ENCODE measurements around the gene QSOX1. TPM values are rescaled to one million over a fixed set of nuclear protein-coding genes. Genes with fewer than 3 reads are reported as not detected.

Gene QSOX1
- total and polyA plus RNA-seq, 9 of the 15 experiments (the other 6 are each of a cell fraction or from before 2014, with no cell fraction given), result 4.0 to 53.1 (median 15.0) TPM

DNA sequence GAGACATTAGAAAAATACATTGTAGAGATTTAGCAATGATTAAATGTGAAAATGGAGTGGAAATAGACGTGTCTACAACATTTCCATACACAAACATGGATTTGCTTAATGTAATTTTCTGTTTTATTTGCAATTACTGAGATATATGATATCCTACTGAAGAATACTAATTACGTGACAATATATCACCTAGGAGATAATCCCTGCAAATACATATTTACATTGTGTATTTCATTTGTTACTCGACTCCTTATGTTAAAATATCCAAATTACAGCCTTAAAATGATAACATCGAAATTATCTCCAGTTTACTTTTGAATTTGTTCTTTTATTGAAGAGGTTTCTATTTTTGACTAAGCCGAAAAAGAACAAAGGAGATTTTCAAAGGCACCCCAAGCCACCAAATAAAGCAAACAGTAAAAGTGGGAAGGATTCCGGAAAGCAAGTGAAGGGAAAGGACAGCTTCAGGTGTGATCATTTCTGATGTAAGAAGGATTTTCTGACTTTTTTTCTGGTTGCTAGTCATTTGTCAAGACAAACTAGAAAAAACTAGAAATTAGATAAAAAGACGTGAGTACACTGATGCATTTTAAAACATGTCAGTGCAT, 83.3 kb downstream of the QSOX1 start:
- ATAC-seq (no peak), FAIRE-seq (no peak), DNase-seq (ENCODE audit: extremely low read depth in 1 of 4, low spot score in 3 of 4) (no peak)
- Histone ChIP-seq H3K9ac (ENCODE audit: insufficient read depth in 1 of 2, low read depth in 2 of 2, low read length in 2 of 2) (no peak overlapping the region), H3K4me1 (replicated peaks in 1 of 2; ENCODE audit: control insufficient read depth in 2 of 2, insufficient read depth in 2 of 2, low read length in 2 of 2) (peaks cover 0 to 23% of the 10 kb centered on the region in 2 experiments; a peak in 1 of 5 replicates), H3K9me3 (replicated peaks; ENCODE audit: control insufficient read depth, insufficient read depth, low read depth, low read length) (no peaks in the 10 kb centered on the region), H3K27ac (ENCODE audit: extremely low read depth, low read depth, low read length) (no peak overlapping the region), H2AFZ (ENCODE audit: low read depth, low read length) (no peak overlapping the region), H3K9me1 (ENCODE audit: control insufficient read depth, insufficient read depth, low read length) (no peaks in the 10 kb centered on the region), H3K4me2 (ENCODE audit: insufficient read depth, low read length) (no peak overlapping the region), H3K27me3 (ENCODE audit: control insufficient read depth in 2 of 2, insufficient read depth in 2 of 2, low read length in 2 of 2) (peaks cover 63 to 68% of the 10 kb centered on the region in 2 experiments), H3K79me2 (ENCODE audit: control insufficient read depth, insufficient read depth, low read length) (no peaks in the 10 kb centered on the region), H3K4me3 (no peak overlapping the region), H3K36me3 (ENCODE audit: control insufficient read depth, insufficient read depth, low read length) (no peaks in the 10 kb centered on the region), H4K20me1 (replicated peaks; ENCODE audit: control insufficient read depth, insufficient read depth, low read length) (no peaks in the 10 kb centered on the region)
- 2% methylated on average over 7 of the region's 7 CpGs for WGBS (ENCODE audit: insufficient coverage, low coverage, missing lambda C conversion rate)
- intact Hi-C loops (cut with micrococcal nuclease) (no loop called here), in situ Hi-C loops (cut with MboI) (no loop called here)
- BruUV-seq (replicated peaks), result no TSS peak
- ChIA-PET CTCF (ENCODE audit: low intra/inter-chr PET ratio) (no interaction called here), POLR2A (no interaction called here)
- no peak for TF ChIP-seq HCFC1 (IDR thresholded peaks at IDR 0.05; ENCODE audit: low read depth, low read length)
- peak; percentile 6 for TF ChIP-seq CBX2 (IDR thresholded peaks at IDR 0.05; ENCODE audit: insufficient read depth, low read length, poor library complexity, severe bottlenecking)
- TF ChIP-seq BMI1 (IDR thresholded peaks at IDR 0.05; ENCODE audit: low read length), result peak; percentile 63; the same call in 1 of the 2 replicates

DNA sequence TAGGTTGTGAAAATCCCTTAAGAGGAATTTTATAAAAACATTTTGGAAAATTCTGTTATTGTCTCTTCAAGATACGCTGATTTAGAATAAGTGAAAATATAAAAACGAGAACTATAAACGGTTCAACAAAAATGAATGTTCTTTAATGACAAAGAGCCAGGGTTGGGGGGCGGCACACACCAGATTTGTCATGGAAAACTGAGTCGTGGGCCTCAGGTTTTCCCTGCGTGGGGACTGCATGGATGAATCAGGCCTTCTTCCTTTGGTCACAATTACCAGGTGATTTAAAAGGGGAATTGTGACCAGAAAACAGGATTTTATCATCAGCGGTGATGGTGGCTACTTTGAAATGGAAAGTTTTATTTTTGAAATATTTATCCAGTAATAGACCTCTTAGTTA, 84.0 kb downstream of the QSOX1 start:
- no peak for ATAC-seq
- 2% methylated on average over 7 of the region's 7 CpGs for WGBS (ENCODE audit: insufficient coverage, low coverage, missing lambda C conversion rate)
- Histone ChIP-seq H3K27ac (ENCODE audit: extremely low read depth, low read depth, low read length) (no peak overlapping the region), H3K4me1 (replicated peaks in 1 of 2; ENCODE audit: control insufficient read depth in 2 of 2, insufficient read depth in 2 of 2, low read length in 2 of 2) (peaks cover 0 to 16% of the 10 kb centered on the region in 2 experiments; a peak in 1 of 5 replicates), H3K4me2 (ENCODE audit: insufficient read depth, low read length) (no peak overlapping the region), H3K9me3 (replicated peaks; ENCODE audit: control insufficient read depth, insufficient read depth, low read depth, low read length) (no peaks in the 10 kb centered on the region), H3K9ac (ENCODE audit: insufficient read depth in 1 of 2, low read depth in 2 of 2, low read length in 2 of 2) (no peak overlapping the region), H3K9me1 (ENCODE audit: control insufficient read depth, insufficient read depth, low read length) (no peaks in the 10 kb centered on the region), H3K79me2 (ENCODE audit: control insufficient read depth, insufficient read depth, low read length) (no peaks in the 10 kb centered on the region), H3K27me3 (ENCODE audit: control insufficient read depth in 2 of 2, insufficient read depth in 2 of 2, low read length in 2 of 2) (peaks cover 56 to 61% of the 10 kb centered on the region in 2 experiments), H4K20me1 (replicated peaks; ENCODE audit: control insufficient read depth, insufficient read depth, low read length) (no peaks in the 10 kb centered on the region), H3K36me3 (ENCODE audit: control insufficient read depth, insufficient read depth, low read length) (no peaks in the 10 kb centered on the region), H3K4me3 (no peak overlapping the region), H2AFZ (ENCODE audit: low read depth, low read length) (no peak overlapping the region)
- intact Hi-C loops (cut with micrococcal nuclease) (no loop called here), in situ Hi-C loops (cut with MboI) (no loop called here)
- no peak for FAIRE-seq
- ChIA-PET CTCF (ENCODE audit: low intra/inter-chr PET ratio) (no interaction called here), POLR2A (interaction anchor here (1.3 kb wide), 1 partner anchor 16 kb away, joined by 5 read pairs; no protein-coding TSS in a partner anchor)
- BruUV-seq (replicated peaks), result no TSS peak
- TF ChIP-seq CBX2 (IDR thresholded peaks at IDR 0.05; ENCODE audit: insufficient read depth, low read length, poor library complexity, severe bottlenecking) (peak; percentile 89), PRPF4 (IDR thresholded peaks at IDR 0.05; ENCODE audit: insufficient read depth, low read depth, low read length, poor library complexity, severe bottlenecking) (no peak)
- no peak for DNase-seq (ENCODE audit: extremely low read depth in 1 of 4, low spot score in 3 of 4)

Data from K562 (cell line).